ENCODE measurements around the gene SF3B3.
"Not testable (repeated sequence)": the region's sequence is repeated elsewhere in the genome, so short reads cannot be mapped to it uniquely, and the experiment has no call there.

Gene SF3B3

GRCh38 chr16:70508752-70509151 is 14.9 kb upstream of the SF3B3 start:
- in situ Hi-C loops (cut with MboI; ENCODE audit: low sequenced_read_pairs): no loop called here

- in situ Hi-C loops (cut with MboI; ENCODE audit: low sequenced_read_pairs): no loop called here
Measured at GRCh38 chr16:70510216-70510615, 13.4 kb upstream of the SF3B3 start.

- in situ Hi-C loops (cut with MboI; ENCODE audit: low sequenced_read_pairs): no loop called here
Measured at GRCh38 chr16:70511833-70512232, 11.8 kb upstream of the SF3B3 start.

- in situ Hi-C loops (cut with MboI; ENCODE audit: low sequenced_read_pairs): no loop called here
Measured at GRCh38 chr16:70512456-70512855, 11.2 kb upstream of the SF3B3 start.

GRCh38 chr16:70520612-70521297 is 2.9 kb upstream of the SF3B3 start:
- in situ Hi-C loops (cut with MboI; ENCODE audit: low sequenced_read_pairs): no loop called here

- in situ Hi-C loops (cut with MboI; ENCODE audit: low sequenced_read_pairs): no loop called here
Measured at GRCh38 chr16:70522216-70523075, 1.2 kb upstream of the SF3B3 start.

- in situ Hi-C loops (cut with MboI; ENCODE audit: low sequenced_read_pairs): no loop called here
Measured at GRCh38 chr16:70523076-70523742, 407 bp upstream of the SF3B3 start, which contains the start of gene COG4. Gene COG4, minus strand, starts transcription at chr16:70523554. Its CDS starts 11 bp downstream, at chr16:70523543.

GRCh38 chr16:70524399-70524825 is 796 bp downstream of the SF3B3 start:
- in situ Hi-C loops (cut with MboI; ENCODE audit: low sequenced_read_pairs): not testable (repeated sequence)

- in situ Hi-C loops (cut with MboI; ENCODE audit: low sequenced_read_pairs): no loop called here
Measured at GRCh38 chr16:70526403-70526802, 2.8 kb downstream of the SF3B3 start.

GRCh38 chr16:70527315-70527996 is 3.8 kb downstream of the SF3B3 start:
- in situ Hi-C loops (cut with MboI; ENCODE audit: low sequenced_read_pairs): no loop called here

- in situ Hi-C loops (cut with MboI; ENCODE audit: low sequenced_read_pairs): no loop called here
Measured at GRCh38 chr16:70529051-70529777, 5.6 kb downstream of the SF3B3 start.

GRCh38 chr16:70529954-70530353 is 6.3 kb downstream of the SF3B3 start:
- in situ Hi-C loops (cut with MboI; ENCODE audit: low sequenced_read_pairs): not testable (repeated sequence)

GRCh38 chr16:70534971-70535370 is 11.4 kb downstream of the SF3B3 start:
- in situ Hi-C loops (cut with MboI; ENCODE audit: low sequenced_read_pairs): no loop called here

GRCh38 chr16:70540994-70541393 is 17.4 kb downstream of the SF3B3 start:
- in situ Hi-C loops (cut with MboI; ENCODE audit: low sequenced_read_pairs): no loop called here

GRCh38 chr16:70544548-70544947 is 20.9 kb downstream of the SF3B3 start:
- in situ Hi-C loops (cut with MboI; ENCODE audit: low sequenced_read_pairs): no loop called here

- in situ Hi-C loops (cut with MboI; ENCODE audit: low sequenced_read_pairs): no loop called here
Measured at GRCh38 chr16:70548936-70549335, 25.3 kb downstream of the SF3B3 start.

GRCh38 chr16:70550082-70550481 is 26.5 kb downstream of the SF3B3 start:
- in situ Hi-C loops (cut with MboI; ENCODE audit: low sequenced_read_pairs): loop anchor here (10.0 kb wide), 1 partner anchor 285 kb away; no protein-coding TSS in a partner anchor

GRCh38 chr16:70551788-70552187 is 28.2 kb downstream of the SF3B3 start:
- in situ Hi-C loops (cut with MboI; ENCODE audit: low sequenced_read_pairs): loop anchor here (10.0 kb wide), 1 partner anchor 287 kb away; no protein-coding TSS in a partner anchor

GRCh38 chr16:70552675-70553074 is 29.1 kb downstream of the SF3B3 start:
- in situ Hi-C loops (cut with MboI; ENCODE audit: low sequenced_read_pairs): loop anchor here (10.0 kb wide), 1 partner anchor 288 kb away; no protein-coding TSS in a partner anchor

- in situ Hi-C loops (cut with MboI; ENCODE audit: low sequenced_read_pairs): loop anchor here (10.0 kb wide), 1 partner anchor 289 kb away; no protein-coding TSS in a partner anchor
Measured at GRCh38 chr16:70553645-70554044, 30.0 kb downstream of the SF3B3 start.

Data from HL-60/S4 treated with phorbol 12-myristate 13-acetate at 8.2 ng/mL for 4 days and 3 days (cell line).